Hepatocyte (in vitro differentiated cells): Measurements from ENCODE around the gene H2AZ2.

Experiments
- CTCF ChIP-seq: fragments of 200-600 bp; sonication (generic); IDR thresholded peaks from 2 replicates; pipeline ENCODE4 v1.5.1; 2016; ENCODE audit warnings: antibody characterized with exemption, mild to moderate bottlenecking; ENCODE audit not compliant: poor library complexity
- EZH2 ChIP-seq: fragments of 200-600 bp; sonication (generic); IDR thresholded peaks from 2 replicates; pipeline ENCODE4 v1.6.1; 2016; ENCODE audit warnings: antibody characterized with exemption, mild to moderate bottlenecking, borderline replicate concordance

DNA sequence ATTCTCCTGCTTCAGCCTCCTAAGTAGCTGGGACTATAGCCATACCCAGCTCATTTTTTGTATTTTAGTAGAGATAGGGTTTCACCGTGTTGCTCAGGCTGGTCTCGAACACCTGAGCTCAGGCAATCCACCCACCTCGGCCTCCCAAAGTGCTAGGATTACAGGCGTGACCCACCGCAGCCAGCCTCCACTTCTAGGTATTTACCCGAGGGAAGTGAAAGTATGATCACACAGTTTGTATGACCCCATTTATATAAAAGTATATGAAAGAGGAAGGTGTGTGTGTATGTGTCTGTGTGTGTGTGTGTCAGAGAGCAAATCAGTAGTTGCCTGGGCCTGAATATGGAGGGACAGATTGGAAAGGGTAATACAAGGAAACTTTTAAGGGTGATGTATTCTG is 39.4 kb upstream of the H2AZ2 start:
- TF ChIP-seq CTCF (no peak), EZH2 (no peak)
